ENCODE measurements around the gene FOXF1. TPM values are rescaled to one million over a fixed set of nuclear protein-coding genes. Genes with fewer than 3 reads are reported as not detected.
A peak's percentile ranks its signal among the peaks of the same experiment; 100 is the strongest.

The FOXF1 gene
- total and polyA plus RNA-seq, 5 donors, result 0.14 to 0.84 (median 0.35) TPM

DNA sequence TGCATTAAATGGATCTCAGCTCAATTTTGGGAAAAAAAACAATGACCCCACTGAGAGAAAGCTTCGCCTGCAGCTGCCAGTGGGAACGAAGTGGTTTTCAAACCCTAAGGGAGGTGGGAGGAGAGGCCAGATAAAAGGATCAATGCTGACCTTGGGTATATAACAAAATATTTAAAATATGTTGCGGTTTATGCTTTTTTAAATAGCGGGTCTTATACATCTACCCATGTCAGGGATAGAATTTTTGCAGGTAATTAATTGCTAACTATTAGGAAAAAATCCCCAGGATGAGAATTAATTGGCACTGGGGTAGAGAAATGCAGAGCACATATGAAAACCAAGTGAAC is 10.9 kb upstream of the FOXF1 start:
- H3K4me1 ChIP-seq (ENCODE audit: control insufficient read depth, insufficient read depth, low read length), result no peaks in the 10 kb centered on the region
- WGBS, result 17% methylated on average over 4 of the region's 4 CpGs
- no peak overlapping the region for H3K4me3 ChIP-seq (ENCODE audit: low read length)
- intact Hi-C loops (cut with DNase I), result no loop called here
- no peaks in the 10 kb centered on the region for H3K9me3 ChIP-seq (ENCODE audit: control insufficient read depth, low read length)
- H3K27ac ChIP-seq (ENCODE audit: low read length), result no peak overlapping the region
- no peaks in the 10 kb centered on the region for H3K27me3 ChIP-seq (ENCODE audit: control insufficient read depth, insufficient read depth)
- no peak for ATAC-seq
- DNase-seq, result no peak

DNA sequence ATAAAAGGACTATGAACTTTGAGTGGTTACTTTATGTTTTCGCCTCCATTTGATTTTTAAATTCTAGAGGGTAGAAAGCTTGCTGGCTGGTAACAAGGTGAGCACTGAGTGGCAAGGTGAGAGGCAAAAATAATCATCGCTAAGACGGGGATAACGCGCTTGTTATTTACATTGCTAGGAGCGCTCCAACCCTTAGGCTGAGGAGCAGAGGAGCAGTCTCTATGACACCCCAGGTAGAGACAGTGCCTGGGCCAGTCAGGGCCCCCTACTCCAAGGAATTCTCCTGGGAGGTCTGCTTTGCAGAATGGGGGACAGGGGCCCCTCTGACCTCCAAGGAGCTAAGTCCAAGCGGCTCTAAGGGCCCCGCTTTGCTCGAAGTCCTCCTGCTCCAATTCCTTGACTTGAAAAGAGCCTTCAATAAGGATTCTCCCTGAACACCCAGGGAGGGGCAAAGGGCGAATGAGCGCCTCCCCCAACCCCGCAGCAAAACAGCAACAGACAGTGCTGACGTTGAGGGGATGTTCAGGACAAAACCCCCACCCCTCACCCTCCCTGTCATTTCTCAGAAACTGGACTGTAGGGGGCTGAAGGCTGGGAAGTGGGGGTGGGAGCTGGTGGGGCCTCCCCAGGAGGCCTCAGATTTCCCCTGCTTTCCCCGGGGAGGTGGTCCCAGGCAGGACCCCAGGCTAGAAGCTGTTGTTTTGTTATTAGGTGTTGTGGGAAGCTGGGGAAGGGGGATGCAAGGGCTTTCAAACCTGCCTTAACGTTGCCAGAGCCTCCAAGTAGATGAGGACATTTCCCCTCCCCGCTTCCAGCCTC is 10.2 kb upstream of the FOXF1 start:
- no peaks in the 10 kb centered on the region for H3K4me1 ChIP-seq (ENCODE audit: control insufficient read depth, insufficient read depth, low read length)
- H3K4me3 ChIP-seq (ENCODE audit: low read length), result no peak overlapping the region
- no peak overlapping the region for H3K27ac ChIP-seq (ENCODE audit: low read length)
- no peak for ATAC-seq
- WGBS, result 12% methylated on average over 16 of the region's 16 CpGs
- no peak for DNase-seq
- no peaks in the 10 kb centered on the region for H3K27me3 ChIP-seq (ENCODE audit: control insufficient read depth, insufficient read depth)
- intact Hi-C loops (cut with DNase I), result no loop called here
- H3K9me3 ChIP-seq (ENCODE audit: control insufficient read depth, low read length), result no peaks in the 10 kb centered on the region

DNA sequence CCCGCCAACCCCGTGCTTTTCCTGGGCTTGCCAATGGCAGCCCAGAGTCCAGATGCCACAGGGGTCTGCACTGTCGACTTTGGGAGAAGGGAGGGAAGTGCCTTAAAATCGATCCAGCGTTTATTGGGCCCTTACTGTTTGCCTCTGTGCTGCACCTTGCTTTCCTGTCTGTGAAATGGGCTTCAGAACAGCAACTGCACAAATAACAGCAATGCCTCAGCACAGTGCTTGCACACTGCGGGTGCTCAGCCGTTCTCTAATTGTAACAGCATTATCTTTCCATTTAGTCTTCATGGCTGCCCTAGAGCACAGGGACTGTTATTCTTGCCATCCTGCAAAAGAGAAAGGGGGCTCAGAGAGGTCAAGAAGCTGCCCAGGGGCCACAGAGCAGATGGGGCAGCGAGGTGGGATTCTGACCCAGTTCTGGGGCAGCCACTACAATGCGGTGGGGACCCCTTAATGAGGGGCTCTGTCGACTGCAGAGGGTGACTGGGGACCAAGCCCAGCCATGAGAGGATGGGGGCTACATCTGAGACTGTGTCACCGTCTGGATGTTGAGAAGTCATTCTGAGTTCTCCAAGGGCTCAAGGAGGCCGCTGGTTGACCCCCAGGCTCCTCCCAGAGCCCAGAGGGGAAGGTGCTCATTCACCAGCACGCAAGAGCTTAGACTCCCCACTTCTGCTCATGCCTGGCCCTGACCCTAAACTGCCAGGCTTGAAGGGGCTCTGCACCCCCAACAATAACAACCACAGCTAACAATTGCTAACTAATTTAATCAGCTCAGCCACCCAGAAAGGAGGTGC is 9.4 kb upstream of the FOXF1 start:
- ATAC-seq (no peak), DNase-seq (no peak)
- H3K9me3 ChIP-seq (ENCODE audit: control insufficient read depth, low read length), result no peaks in the 10 kb centered on the region
- no peak overlapping the region for H3K27ac ChIP-seq (ENCODE audit: low read length)
- no peaks in the 10 kb centered on the region for H3K4me1 ChIP-seq (ENCODE audit: control insufficient read depth, insufficient read depth, low read length)
- WGBS, result 10% methylated on average over 13 of the region's 13 CpGs
- H3K4me3 ChIP-seq (ENCODE audit: low read length), result no peak overlapping the region
- intact Hi-C loops (cut with DNase I), result no loop called here
- no peaks in the 10 kb centered on the region for H3K27me3 ChIP-seq (ENCODE audit: control insufficient read depth, insufficient read depth)

DNA sequence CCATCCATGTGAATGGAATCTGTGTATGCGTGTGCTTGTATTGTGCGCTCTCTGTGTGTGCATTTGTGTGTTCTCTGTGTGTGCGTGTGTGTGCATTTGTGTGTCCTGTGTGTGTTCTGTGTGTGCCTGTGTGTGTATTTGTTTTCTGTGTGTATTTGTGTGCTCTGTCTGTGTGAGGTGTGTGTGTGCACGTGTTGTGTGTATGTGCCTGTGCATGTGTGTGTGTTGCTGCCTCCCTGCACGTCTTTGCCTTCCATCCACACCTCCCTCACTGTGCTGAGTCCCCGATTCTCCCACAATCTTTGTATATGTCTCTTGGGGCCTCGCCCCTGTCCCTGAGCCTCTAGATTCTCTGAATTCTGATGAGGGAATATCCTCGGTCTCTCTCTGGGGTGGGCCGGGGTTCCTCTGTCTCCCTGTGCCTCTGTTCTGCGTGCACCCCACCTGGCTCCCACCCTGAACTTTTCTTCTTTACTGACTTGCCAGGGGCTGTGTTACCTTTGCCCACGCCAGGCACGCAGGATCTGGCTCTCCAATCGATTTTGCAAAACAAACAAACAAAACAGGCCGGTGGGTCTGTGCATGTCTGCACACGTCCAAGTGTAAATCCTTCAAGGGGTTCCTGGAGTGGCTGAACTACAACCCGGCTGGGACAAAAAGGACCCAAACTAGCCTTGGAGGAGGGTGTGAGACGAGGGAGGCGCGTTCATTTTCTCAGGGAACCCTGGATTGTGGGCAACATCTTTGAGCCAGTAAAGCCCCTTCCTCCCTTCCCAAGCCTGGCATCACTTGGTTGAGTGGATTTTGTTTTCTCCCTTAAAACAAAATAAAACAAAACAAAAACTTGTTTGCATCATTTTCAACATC is 8.1 kb upstream of the FOXF1 start:
- no peak for ATAC-seq
- WGBS, result 19% methylated on average over 19 of the region's 19 CpGs
- intact Hi-C loops (cut with DNase I), result no loop called here
- no peak overlapping the region for H3K4me3 ChIP-seq (ENCODE audit: low read length)
- H3K27me3 ChIP-seq (ENCODE audit: control insufficient read depth, insufficient read depth), result no peaks in the 10 kb centered on the region
- DNase-seq, result no peak
- no peaks in the 10 kb centered on the region for H3K4me1 ChIP-seq (ENCODE audit: control insufficient read depth, insufficient read depth, low read length)
- H3K9me3 ChIP-seq (ENCODE audit: control insufficient read depth, low read length), result no peaks in the 10 kb centered on the region
- no peak overlapping the region for H3K27ac ChIP-seq (ENCODE audit: low read length)

DNA sequence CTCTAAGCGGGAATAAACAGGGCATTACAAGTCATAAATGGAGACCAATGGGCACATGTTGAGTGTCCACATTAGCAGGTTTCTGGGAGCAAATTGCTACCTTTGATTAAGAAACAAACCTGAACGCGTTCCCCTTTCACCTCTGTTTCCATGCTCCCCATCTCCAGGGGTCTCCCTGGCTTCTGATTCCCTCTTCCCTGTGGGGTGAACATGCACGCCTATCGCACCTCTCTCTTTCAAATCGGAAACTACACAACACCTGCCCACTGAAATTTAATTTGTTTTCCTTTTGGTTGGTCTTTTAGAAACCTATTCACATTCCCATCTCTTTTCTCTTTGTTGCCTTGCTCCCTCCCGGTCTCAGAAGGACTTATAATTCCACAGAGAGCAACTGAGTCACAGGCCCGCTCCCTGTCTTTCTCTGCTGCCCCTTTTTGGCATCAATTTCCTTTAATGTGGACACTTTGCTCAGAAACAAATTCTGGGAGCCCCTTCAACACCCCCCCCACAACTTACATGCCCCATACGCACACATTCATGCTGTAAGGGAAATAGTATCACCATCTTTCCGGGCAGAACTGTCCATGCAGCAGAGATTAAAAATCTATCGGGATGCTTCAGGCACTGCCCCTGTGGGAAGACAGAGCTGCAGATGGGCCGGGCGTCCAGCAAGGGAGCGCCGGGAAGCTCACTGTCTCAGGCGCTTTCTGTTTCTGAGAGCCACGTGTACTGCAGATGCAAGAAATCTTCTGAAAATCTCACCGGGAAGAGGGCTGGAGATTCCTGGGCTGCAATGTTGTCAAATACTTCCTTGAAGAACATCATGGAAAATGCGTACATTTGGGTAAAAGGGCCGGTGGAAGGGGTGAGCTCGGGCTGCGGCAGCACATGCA is 7.2 kb upstream of the FOXF1 start:
- Histone ChIP-seq H3K27ac (ENCODE audit: low read length) (no peak overlapping the region), H3K4me3 (ENCODE audit: low read length) (no peak overlapping the region), H3K9me3 (ENCODE audit: control insufficient read depth, low read length) (no peaks in the 10 kb centered on the region), H3K4me1 (ENCODE audit: control insufficient read depth, insufficient read depth, low read length) (no peaks in the 10 kb centered on the region), H3K27me3 (ENCODE audit: control insufficient read depth, insufficient read depth) (no peaks in the 10 kb centered on the region)
- no peak for ATAC-seq
- WGBS, result 13% methylated on average over 22 of the region's 22 CpGs
- no peak for DNase-seq
- intact Hi-C loops (cut with DNase I), result no loop called here

DNA sequence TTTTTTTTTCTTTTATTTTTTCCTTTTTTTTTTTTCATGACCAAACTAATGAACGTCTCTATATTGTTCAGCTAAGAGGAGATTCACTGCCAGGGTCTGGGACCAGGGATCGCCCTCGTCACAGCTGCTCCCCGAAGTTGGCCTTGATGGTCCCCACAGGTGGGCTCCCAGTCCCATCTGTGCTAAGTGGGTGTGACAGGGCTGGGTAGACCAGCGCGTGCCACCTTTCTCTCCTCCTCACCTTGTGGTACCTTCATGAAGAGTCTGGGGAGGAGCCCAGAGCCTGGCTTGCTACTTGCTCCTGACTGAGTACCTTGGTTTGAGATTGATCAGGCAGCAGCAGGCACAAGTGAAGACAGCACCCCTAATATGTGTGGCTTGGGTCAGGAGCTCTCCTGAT is 6.5 kb upstream of the FOXF1 start:
- H3K27me3 ChIP-seq (ENCODE audit: control insufficient read depth, insufficient read depth), result no peaks in the 10 kb centered on the region
- DNase-seq (no peak), ATAC-seq (no peak)
- WGBS, result 14% methylated on average over 6 of the region's 6 CpGs
- H3K4me3 ChIP-seq (ENCODE audit: low read length), result no peak overlapping the region
- intact Hi-C loops (cut with DNase I), result no loop called here
- H3K4me1 ChIP-seq (ENCODE audit: control insufficient read depth, insufficient read depth, low read length), result no peaks in the 10 kb centered on the region
- no peak overlapping the region for H3K27ac ChIP-seq (ENCODE audit: low read length)
- H3K9me3 ChIP-seq (ENCODE audit: control insufficient read depth, low read length), result no peaks in the 10 kb centered on the region

DNA sequence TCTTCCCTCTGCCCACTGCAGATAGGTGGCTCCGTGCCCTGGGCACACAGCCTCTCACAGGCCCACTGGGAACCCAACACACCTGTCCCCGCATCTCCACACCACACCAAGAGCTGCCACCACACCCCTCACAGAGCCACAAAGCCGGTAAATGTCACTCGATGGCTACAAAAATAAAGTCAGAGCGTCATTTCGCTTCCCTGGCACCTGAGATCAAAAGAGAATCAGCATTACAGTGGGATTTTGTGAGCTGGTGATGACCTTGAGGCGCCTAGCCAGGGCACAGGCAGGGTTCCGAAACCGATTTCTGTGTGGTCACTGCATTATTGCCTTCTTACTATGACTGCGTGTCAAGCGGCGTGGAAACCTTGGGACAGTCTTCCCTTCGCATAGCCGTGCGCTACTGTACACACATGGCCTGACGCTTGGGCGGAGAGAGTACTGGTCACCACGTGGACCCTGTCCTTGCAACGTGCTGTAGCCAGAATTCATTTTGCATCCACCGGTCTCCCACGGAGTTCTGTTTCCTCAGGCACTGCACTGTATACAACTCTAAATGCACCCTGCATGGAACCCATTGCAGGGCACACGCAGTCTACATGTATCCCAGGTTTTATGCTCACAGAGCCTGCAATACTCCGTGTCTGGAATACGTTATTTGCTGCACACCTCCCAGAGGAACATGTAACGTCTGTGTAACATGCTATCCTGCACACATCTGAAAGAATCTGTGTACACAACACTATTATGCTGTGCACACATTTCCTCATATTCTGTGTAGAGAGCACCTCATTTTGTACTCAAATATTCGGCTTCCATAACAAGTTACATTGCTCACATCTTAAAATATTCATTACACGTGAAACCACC is 5.8 kb upstream of the FOXF1 start:
- Histone ChIP-seq H3K27ac (ENCODE audit: low read length) (no peak overlapping the region), H3K9me3 (ENCODE audit: control insufficient read depth, low read length) (no peaks in the 10 kb centered on the region), H3K27me3 (ENCODE audit: control insufficient read depth, insufficient read depth) (no peaks in the 10 kb centered on the region), H3K4me1 (ENCODE audit: control insufficient read depth, insufficient read depth, low read length) (no peaks in the 10 kb centered on the region), H3K4me3 (ENCODE audit: low read length) (no peak overlapping the region)
- no peak for ATAC-seq
- no peak for DNase-seq
- WGBS, result 12% methylated on average over 27 of the region's 27 CpGs
- intact Hi-C loops (cut with DNase I), result no loop called here

DNA sequence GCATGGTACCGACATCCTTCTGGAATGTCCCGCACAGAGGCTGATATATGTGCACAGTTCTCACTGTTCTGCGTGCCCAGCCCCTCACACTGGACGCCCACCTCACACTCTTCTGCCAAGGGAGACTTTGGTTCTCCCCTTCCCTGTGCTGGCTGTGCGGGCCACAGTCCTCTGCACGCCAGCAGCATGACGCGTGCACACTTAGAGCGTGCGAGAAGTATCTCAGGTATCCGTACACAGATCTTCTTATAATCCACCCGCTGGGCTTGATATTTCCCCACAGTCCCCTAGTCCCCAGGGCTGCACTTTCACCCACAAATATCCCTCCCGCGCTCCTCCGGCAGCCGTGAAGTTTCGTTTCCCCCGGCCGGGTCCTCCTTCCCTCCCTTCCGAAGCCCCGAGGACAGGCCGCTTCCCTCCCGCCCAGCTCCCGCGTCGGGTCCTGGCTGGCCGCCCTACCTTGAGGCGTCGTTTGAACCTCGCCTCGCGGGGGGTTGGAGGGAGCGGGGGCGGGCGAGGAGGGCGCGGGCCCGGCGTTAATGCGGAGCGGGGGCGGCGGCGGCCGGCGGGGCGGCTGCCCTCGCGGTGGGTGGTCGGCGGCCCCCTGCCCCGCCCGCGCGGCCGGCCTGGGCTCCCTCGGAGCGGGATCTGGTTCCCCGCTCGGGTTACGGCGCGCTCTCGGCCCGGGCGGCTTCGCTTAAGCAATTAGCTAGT is 5.0 kb upstream of the FOXF1 start:
- intact Hi-C loops (cut with DNase I), result no loop called here
- no peak for ATAC-seq

More for the DNA sequence above, 5.0 kb upstream of the FOXF1 start:
- no peak for DNase-seq
- Histone ChIP-seq H3K27ac (ENCODE audit: low read length) (no peak overlapping the region), H3K27me3 (ENCODE audit: control insufficient read depth, insufficient read depth) (no peaks in the 10 kb centered on the region), H3K4me1 (ENCODE audit: control insufficient read depth, insufficient read depth, low read length) (no peaks in the 10 kb centered on the region), H3K4me3 (ENCODE audit: low read length) (peak overlapping the region; percentile 35), H3K9me3 (ENCODE audit: control insufficient read depth, low read length) (no peaks in the 10 kb centered on the region)
- WGBS, result 1% methylated on average over 67 of the region's 67 CpGs
